Measurements from ENCODE around the gene OSBPL7. TPM values are rescaled to one million over a fixed set of nuclear protein-coding genes. Genes with fewer than 3 reads are reported as not detected.

OSBPL7 gene
- total RNA-seq, 3 donors from 2014 or later (not counting 1 experiment from before 2014, with no cell fraction given) = 113 to 162 (median 119) TPM

- Histone ChIP-seq H3K4me1 (ENCODE audit: control insufficient read depth, insufficient read depth, low read length) (peaks cover 11% of the 10 kb centered on the region), H3K36me3 (ENCODE audit: control insufficient read depth, insufficient read depth, low read length) (peaks cover 40% of the 10 kb centered on the region), H3K4me3 (ENCODE audit: low read length) (no peak overlapping the region), H3K27ac (ENCODE audit: low read length) (no peak overlapping the region), H3K27me3 (ENCODE audit: control insufficient read depth, insufficient read depth, low read length) (no peaks in the 10 kb centered on the region), H3K9me3 (ENCODE audit: control insufficient read depth, insufficient read depth, low read length) (no peaks in the 10 kb centered on the region)
- Mint-ChIP-seq H3K4me1 (peaks cover 10 to 15% of the 10 kb centered on the region in 2 donors), H3K36me3 (peaks cover 9% of the 10 kb centered on the region), H3K27me3 (ENCODE audit: low read depth in 2 of 2) (no peaks in the 10 kb centered on the region), H3K4me3 (no peak overlapping the region), H3K9me3 (no peaks in the 10 kb centered on the region), H3K27ac (peak overlapping the region; percentile 23 to 93)
- WGBS (ENCODE audit: insufficient coverage) = 89% methylated on average over 16 of the region's 16 CpGs
- intact Hi-C loops (cut with micrococcal nuclease) = no loop called here
- no peak for TF ChIP-seq CTCF (IDR thresholded peaks at IDR 0.05)
- DNase-seq (no peak), ATAC-seq (no peak)
Measured at GRCh38 chr17:47806026-47806912, 15.3 kb downstream of the OSBPL7 start.

DNA sequence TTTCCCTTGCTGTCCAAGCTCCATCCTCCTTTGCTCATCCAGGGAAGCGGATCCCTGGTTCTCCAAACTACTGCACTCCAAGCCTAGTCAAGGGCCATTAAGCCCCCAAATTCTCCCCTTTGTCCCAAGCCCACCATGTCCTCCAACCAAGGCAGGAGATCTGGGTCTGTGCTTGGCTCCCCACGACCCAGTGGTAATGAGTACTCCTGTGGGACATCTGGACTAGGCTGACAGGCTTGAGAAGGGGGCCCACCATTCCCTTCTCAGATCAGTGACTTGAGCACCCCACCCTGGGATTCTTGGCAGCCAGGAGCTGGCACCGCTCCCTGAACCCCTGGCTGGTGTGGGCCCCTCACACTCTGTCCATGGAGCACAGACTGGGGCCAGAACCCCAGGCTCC is 17.1 kb downstream of the OSBPL7 start:
- H3K4me3 ChIP-seq (ENCODE audit: low read length) = no peak overlapping the region
- no peak for TF ChIP-seq CTCF (IDR thresholded peaks at IDR 0.05)
- Mint-ChIP-seq H3K9me3 (no peaks in the 10 kb centered on the region), H3K27ac (no peak overlapping the region), H3K27me3 (ENCODE audit: low read depth in 2 of 2) (no peaks in the 10 kb centered on the region), H3K4me1 (no peaks in the 10 kb centered on the region), H3K36me3 (no peaks in the 10 kb centered on the region), H3K4me3 (no peak overlapping the region)
- no peak overlapping the region for H3K27ac ChIP-seq (ENCODE audit: low read length)
- H3K9me3 ChIP-seq (ENCODE audit: control insufficient read depth, insufficient read depth, low read length) = no peaks in the 10 kb centered on the region
- H3K4me1 ChIP-seq (ENCODE audit: control insufficient read depth, insufficient read depth, low read length) = no peaks in the 10 kb centered on the region
- ATAC-seq (no peak), DNase-seq (no peak)
- peaks cover 26% of the 10 kb centered on the region for H3K36me3 ChIP-seq (ENCODE audit: control insufficient read depth, insufficient read depth, low read length)
- intact Hi-C loops (cut with micrococcal nuclease) = no loop called here
- 79% methylated on average over 3 of the region's 3 CpGs for WGBS (ENCODE audit: insufficient coverage)
- no peaks in the 10 kb centered on the region for H3K27me3 ChIP-seq (ENCODE audit: control insufficient read depth, insufficient read depth, low read length)

GRCh38 chr17:47803751-47804150 is 17.8 kb downstream of the OSBPL7 start:
- WGBS (ENCODE audit: insufficient coverage) = 87% methylated on average over 6 of the region's 6 CpGs
- H3K27ac Mint-ChIP-seq = no peak overlapping the region
- no peak for DNase-seq
- no peak for TF ChIP-seq CTCF (IDR thresholded peaks at IDR 0.05)
- intact Hi-C loops (cut with micrococcal nuclease) = no loop called here
- no peaks in the 10 kb centered on the region for H3K36me3 Mint-ChIP-seq
- H3K4me3 ChIP-seq (ENCODE audit: low read length) = no peak overlapping the region
- ATAC-seq = no peak
- H3K4me1 Mint-ChIP-seq = no peaks in the 10 kb centered on the region
- peaks cover 19% of the 10 kb centered on the region for H3K36me3 ChIP-seq (ENCODE audit: control insufficient read depth, insufficient read depth, low read length)
- H3K4me3 Mint-ChIP-seq = no peak overlapping the region
- H3K4me1 ChIP-seq (ENCODE audit: control insufficient read depth, insufficient read depth, low read length) = no peaks in the 10 kb centered on the region
- no peaks in the 10 kb centered on the region for H3K9me3 ChIP-seq (ENCODE audit: control insufficient read depth, insufficient read depth, low read length)
- no peaks in the 10 kb centered on the region for H3K9me3 Mint-ChIP-seq
- no peaks in the 10 kb centered on the region for H3K27me3 ChIP-seq (ENCODE audit: control insufficient read depth, insufficient read depth, low read length)
- no peaks in the 10 kb centered on the region for H3K27me3 Mint-ChIP-seq (ENCODE audit: low read depth in 2 of 2)
- no peak overlapping the region for H3K27ac ChIP-seq (ENCODE audit: low read length)

Data from natural killer cell (primary cell).